PC-9 (cell line): ENCODE results near the gene RHOB.

Experiments
- CTCF ChIP-seq: fragments of 200-600 bp; sonication (generic); conservative IDR thresholded peaks from 2 replicates; pipeline ENCODE4 v1.6.1; 2017; ENCODE audit warnings: mixed run types, antibody characterized with exemption, mild to moderate bottlenecking, moderate library complexity
- EZH2 ChIP-seq: fragments of 200-600 bp; sonication (generic); IDR thresholded peaks from 2 replicates; pipeline ENCODE4 v1.8.0; 2017; ENCODE audit warnings: antibody characterized with exemption, low read depth

- TF ChIP-seq CTCF (no peak), EZH2 (no peak)
Measured at GRCh38 chr2:20456116-20456571, 9.3 kb downstream of the RHOB start.
